Measurements from ENCODE around the gene PCDHGA5.
A peak's percentile ranks its signal among the peaks of the same experiment; 100 is the strongest.

PCDHGA5 gene

DNA sequence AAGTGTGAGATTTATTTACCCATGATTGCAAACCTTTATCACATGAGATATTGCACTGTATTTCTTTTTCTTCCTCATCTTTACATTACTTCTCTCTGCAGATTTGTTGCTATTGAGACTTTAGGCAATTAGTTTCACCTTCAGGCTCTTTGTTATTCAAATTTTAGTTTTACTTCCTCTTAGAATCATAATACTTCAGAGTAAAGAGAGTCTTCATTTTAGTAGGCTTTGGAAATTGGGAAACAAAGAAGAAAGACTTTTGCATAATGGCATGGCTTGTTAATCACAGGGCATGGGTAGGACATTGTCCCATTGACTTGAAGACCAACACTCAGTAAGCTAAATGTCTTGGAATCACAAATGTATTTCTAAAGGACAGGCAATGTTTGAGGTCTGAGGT, 1.2 kb upstream of the PCDHGA5 start:
- no peaks in the 10 kb centered on the region for H3K79me2 ChIP-seq (ENCODE audit: insufficient read depth, low read depth)
- no peaks in the 10 kb centered on the region for H3K36me3 ChIP-seq (ENCODE audit: insufficient read depth)
- no peak overlapping the region for H3K4me2 ChIP-seq
- no peaks in the 10 kb centered on the region for H3K27me3 ChIP-seq (ENCODE audit: insufficient read depth, low read depth)
- H3K27ac ChIP-seq = no peak overlapping the region
- no peaks in the 10 kb centered on the region for H4K20me1 ChIP-seq (ENCODE audit: insufficient read depth)
- no peaks in the 10 kb centered on the region for H3K4me1 ChIP-seq (ENCODE audit: low read depth, poor library complexity, severe bottlenecking)
- no peak overlapping the region for H3K9ac ChIP-seq
- TF ChIP-seq, protein P1, sequence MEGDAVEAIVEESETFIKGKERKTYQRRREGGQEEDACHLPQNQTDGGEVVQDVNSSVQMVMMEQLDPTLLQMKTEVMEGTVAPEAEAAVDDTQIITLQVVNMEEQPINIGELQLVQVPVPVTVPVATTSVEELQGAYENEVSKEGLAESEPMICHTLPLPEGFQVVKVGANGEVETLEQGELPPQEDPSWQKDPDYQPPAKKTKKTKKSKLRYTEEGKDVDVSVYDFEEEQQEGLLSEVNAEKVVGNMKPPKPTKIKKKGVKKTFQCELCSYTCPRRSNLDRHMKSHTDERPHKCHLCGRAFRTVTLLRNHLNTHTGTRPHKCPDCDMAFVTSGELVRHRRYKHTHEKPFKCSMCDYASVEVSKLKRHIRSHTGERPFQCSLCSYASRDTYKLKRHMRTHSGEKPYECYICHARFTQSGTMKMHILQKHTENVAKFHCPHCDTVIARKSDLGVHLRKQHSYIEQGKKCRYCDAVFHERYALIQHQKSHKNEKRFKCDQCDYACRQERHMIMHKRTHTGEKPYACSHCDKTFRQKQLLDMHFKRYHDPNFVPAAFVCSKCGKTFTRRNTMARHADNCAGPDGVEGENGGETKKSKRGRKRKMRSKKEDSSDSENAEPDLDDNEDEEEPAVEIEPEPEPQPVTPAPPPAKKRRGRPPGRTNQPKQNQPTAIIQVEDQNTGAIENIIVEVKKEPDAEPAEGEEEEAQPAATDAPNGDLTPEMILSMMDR (conservative IDR thresholded peaks at IDR 0.05; ENCODE audit: low read depth, low read length) = no peak
- no peak overlapping the region for H2AFZ ChIP-seq (ENCODE audit: low read depth)
- no peak overlapping the region for H3K4me3 ChIP-seq (IDR thresholded peaks at IDR 0.05; ENCODE audit: insufficient read depth, low read depth, low read length)

DNA sequence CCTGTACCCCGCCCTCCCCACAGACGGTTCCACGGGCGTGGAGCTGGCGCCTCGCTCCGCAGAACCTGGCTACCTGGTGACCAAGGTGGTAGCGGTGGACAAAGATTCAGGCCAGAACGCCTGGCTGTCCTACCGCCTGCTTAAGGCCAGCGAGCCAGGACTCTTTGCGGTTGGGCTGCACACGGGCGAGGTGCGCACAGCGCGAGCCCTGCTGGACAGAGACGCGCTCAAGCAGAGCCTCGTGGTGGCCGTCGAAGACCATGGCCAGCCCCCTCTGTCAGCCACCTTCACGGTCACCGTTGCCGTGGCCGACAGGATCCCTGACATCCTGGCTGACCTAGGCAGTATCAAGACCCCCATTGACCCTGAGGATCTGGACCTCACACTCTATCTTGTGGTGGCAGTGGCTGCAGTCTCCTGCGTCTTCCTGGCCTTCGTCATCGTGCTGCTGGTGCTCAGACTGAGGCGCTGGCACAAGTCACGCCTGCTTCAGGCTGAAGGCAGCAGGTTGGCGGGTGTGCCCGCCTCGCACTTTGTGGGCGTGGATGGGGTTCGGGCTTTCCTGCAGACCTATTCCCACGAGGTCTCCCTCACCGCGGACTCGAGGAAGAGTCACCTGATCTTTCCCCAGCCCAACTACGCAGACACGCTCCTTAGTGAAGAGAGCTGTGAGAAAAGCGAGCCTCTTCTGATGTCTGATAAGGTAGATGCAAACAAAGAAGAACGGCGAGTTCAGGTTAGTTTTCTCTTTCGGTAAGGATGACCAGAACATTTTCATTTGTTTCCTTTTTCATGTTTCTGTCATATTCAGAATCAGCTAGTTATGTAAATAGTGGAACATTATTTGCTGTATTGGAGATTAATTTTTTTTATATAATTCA, 2.3 kb downstream of the PCDHGA5 start:
- Histone ChIP-seq H3K4me1 (ENCODE audit: low read depth, poor library complexity, severe bottlenecking) (no peaks in the 10 kb centered on the region), H3K9ac (no peak overlapping the region), H3K79me2 (ENCODE audit: insufficient read depth, low read depth) (no peaks in the 10 kb centered on the region), H3K27me3 (ENCODE audit: insufficient read depth, low read depth) (no peaks in the 10 kb centered on the region), H4K20me1 (ENCODE audit: insufficient read depth) (no peaks in the 10 kb centered on the region), H3K4me2 (no peak overlapping the region), H3K36me3 (ENCODE audit: insufficient read depth) (no peaks in the 10 kb centered on the region), H3K27ac (no peak overlapping the region), H2AFZ (ENCODE audit: low read depth) (no peak overlapping the region), H3K4me3 (IDR thresholded peaks at IDR 0.05; ENCODE audit: insufficient read depth, low read depth, low read length) (no peak overlapping the region)
- TF ChIP-seq, protein P1 (conservative IDR thresholded peaks at IDR 0.05; ENCODE audit: low read depth, low read length) = no peak

DNA sequence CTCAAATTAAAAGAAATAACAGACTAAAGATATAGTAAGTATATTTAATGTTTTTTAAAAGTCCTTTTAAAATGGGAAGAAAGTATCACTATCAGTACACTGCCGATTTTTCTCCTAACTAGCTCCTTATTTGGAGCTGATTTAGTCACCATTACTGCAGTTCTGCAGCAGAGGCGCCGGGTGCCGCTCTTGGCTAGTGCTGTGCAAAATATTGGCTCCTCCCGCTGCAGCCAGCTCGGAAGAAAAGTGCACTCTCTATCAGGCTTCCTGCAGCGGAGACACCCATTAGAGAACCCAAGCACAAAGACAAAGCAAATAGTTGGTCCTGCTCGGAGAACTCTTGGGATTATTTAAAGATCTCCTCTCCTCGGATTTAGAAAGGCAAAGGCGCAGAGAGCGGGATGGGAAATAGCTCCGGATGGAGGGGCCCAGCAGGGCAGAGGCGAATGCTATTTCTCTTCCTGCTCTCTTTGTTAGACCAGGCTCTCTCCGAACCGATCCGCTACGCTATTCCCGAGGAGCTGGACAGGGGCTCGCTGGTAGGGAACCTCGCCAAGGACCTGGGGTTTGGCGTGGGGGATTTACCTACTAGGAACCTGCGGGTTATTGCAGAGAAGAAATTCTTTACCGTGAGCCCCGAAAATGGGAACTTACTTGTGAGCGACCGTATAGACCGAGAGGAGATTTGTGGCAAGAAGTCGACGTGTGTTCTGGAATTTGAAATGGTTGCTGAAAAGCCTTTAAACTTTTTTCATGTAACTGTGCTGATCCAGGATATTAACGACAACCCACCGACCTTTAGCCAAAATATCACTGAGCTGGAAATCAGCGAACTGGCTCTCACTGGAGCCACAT, 6.3 kb downstream of the PCDHGA5 start, which contains the start of gene PCDHGB3:
Gene PCDHGB3, plus strand, starts transcription at position 249 of the 855 bp plus-strand sequence. Its CDS starts 153 bp downstream, at position 402.
- H2AFZ ChIP-seq (ENCODE audit: low read depth) = peak within 1 kb of the TSS; percentile 76
- H3K9ac ChIP-seq = no peak within 1 kb of the TSS
- H3K27me3 ChIP-seq (ENCODE audit: insufficient read depth, low read depth) = no peaks in the 10 kb centered on the region
- no peaks in the 10 kb centered on the region for H3K36me3 ChIP-seq (ENCODE audit: insufficient read depth)
- H3K4me3 ChIP-seq (IDR thresholded peaks at IDR 0.05; ENCODE audit: insufficient read depth, low read depth, low read length) = no peak within 1 kb of the TSS
- H3K27ac ChIP-seq = no peak within 1 kb of the TSS
- H4K20me1 ChIP-seq (ENCODE audit: insufficient read depth) = no peaks in the 10 kb centered on the region
- TF ChIP-seq, protein P1 (conservative IDR thresholded peaks at IDR 0.05; ENCODE audit: low read depth, low read length) = peak; percentile 37; the same call in 1 of the 2 replicates
- H3K4me1 ChIP-seq (ENCODE audit: low read depth, poor library complexity, severe bottlenecking) = no peaks in the 10 kb centered on the region
- H3K4me2 ChIP-seq = peak within 1 kb of the TSS; percentile 33; the same call in 1 of the 2 replicates
- no peaks in the 10 kb centered on the region for H3K79me2 ChIP-seq (ENCODE audit: insufficient read depth, low read depth)

DNA sequence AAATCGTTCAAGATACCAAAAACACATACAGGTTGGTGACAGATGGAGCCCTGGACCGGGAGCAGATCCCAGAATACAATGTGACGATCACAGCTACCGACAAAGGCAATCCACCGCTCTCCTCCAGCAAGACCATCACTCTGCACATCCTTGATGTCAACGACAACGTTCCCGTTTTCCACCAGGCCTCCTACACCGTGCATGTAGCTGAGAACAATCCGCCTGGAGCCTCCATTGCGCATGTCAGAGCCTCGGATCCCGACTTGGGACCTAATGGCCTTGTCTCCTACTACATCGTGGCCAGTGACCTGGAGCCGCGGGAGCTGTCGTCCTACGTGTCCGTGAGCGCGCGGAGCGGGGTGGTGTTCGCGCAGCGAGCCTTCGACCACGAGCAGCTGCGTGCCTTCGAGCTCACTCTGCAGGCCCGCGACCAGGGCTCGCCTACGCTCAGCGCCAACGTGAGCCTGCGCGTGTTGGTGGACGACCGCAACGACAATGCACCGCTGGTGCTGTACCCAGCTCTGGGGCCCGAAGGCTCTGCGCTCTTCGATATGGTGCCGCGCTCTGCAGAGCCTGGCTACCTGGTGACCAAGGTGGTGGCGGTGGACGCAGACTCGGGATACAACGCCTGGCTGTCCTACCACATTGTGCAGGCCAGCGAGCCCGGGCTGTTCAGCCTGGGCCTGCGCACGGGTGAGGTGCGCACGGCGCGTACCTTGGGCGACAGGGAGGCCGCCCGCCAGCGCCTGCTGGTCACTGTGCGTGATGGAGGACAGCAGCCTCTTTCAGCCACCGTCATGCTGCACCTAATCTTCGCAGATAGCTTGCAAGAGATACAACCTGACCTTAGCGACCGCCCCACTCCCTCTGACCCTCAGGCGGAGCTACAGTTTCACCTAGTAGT, 7.9 kb downstream of the PCDHGA5 start:
- H3K4me1 ChIP-seq (ENCODE audit: low read depth, poor library complexity, severe bottlenecking) = no peaks in the 10 kb centered on the region
- no peaks in the 10 kb centered on the region for H3K79me2 ChIP-seq (ENCODE audit: insufficient read depth, low read depth)
- no peak overlapping the region for H3K4me2 ChIP-seq
- H3K4me3 ChIP-seq (IDR thresholded peaks at IDR 0.05; ENCODE audit: insufficient read depth, low read depth, low read length) = no peak overlapping the region
- H3K36me3 ChIP-seq (ENCODE audit: insufficient read depth) = no peaks in the 10 kb centered on the region
- no peak overlapping the region for H3K27ac ChIP-seq
- no peaks in the 10 kb centered on the region for H4K20me1 ChIP-seq (ENCODE audit: insufficient read depth)
- TF ChIP-seq, protein P1 (conservative IDR thresholded peaks at IDR 0.05; ENCODE audit: low read depth, low read length) = no peak
- no peak overlapping the region for H2AFZ ChIP-seq (ENCODE audit: low read depth)
- no peaks in the 10 kb centered on the region for H3K27me3 ChIP-seq (ENCODE audit: insufficient read depth, low read depth)
- no peak overlapping the region for H3K9ac ChIP-seq

Data from KMS-11 (cell line).